IMR-90 (cell line): ENCODE data around the gene ATXN3L. TPM values are rescaled to one million over a fixed set of nuclear protein-coding genes. Genes with fewer than 3 reads are reported as not detected.

Experiments used
- ATAC-seq: fragments of 200-7000 bp; cut with Tn5 transposase; 2 replicates; pipeline ENCODE4 v1.9.1; 2020; ENCODE audit warnings: low read depth, mild to moderate bottlenecking, moderate library complexity
- BruUV-seq: library from RNA; stranded (reverse); fragments of 400-500 nt; replicated peaks from 2 replicates; lab custom pipeline; 2021; lab: Mats Ljungman, UMichigan
- CTCF ChIA-PET: fragments of 300-600 bp; formaldehyde crosslinking; extraction: SDS; loops from one replicate; lab custom pipeline; 2021; ENCODE audit warnings: antibody characterized with exemption; lab: Yijun Ruan, JAX
- POLR2A ChIA-PET: fragments of 300-600 bp; sonication (Branson Sonifier 250); formaldehyde crosslinking; loops from one replicate; lab custom pipeline; 2022; ENCODE audit warnings: antibody characterized with exemption; ENCODE audit not compliant: unreplicated experiment; lab: Charles Lee
- DNase-seq: peaks from one replicate; pipeline ENCODE4 v3.0.0; 2013
- H2AFZ ChIP-seq: replicated peaks from 2 replicates; pipeline ENCODE3; 2013; ENCODE audit warnings: low read length, mild to moderate bottlenecking; ENCODE audit not compliant: poor library complexity
- H2AK5ac ChIP-seq: 2 replicates; pipeline ENCODE4 v1.6.1; 2013; ENCODE audit warnings: low read depth, low read length, inconsistent platforms
- H2AK9ac ChIP-seq: replicated peaks from 2 replicates; pipeline ENCODE3; 2013; ENCODE audit warnings: mild to moderate bottlenecking, low read depth, low read length, moderate library complexity; ENCODE audit not compliant: poor library complexity
- H2BK120ac ChIP-seq: 2 replicates; pipeline ENCODE4 v1.6.1; 2013; ENCODE audit warnings: low read depth, low read length, inconsistent platforms
- H2BK15ac ChIP-seq: 3 replicates; pipeline ENCODE4 v1.6.1; 2013; ENCODE audit warnings: low read depth, low read length, inconsistent platforms
- H2BK20ac ChIP-seq: 2 replicates; pipeline ENCODE4 v1.6.1; 2013; ENCODE audit warnings: low read depth, mild to moderate bottlenecking, inconsistent platforms, low read length, moderate library complexity
- H2BK5ac ChIP-seq: 2 replicates; pipeline ENCODE4 v1.6.1; 2013; ENCODE audit warnings: mild to moderate bottlenecking, low read depth, low read length, inconsistent platforms; ENCODE audit not compliant: poor library complexity, severe bottlenecking
- H3K14ac ChIP-seq: replicated peaks from 2 replicates; pipeline ENCODE4 v1.6.1; 2013; ENCODE audit warnings: low read depth, low read length, inconsistent platforms
- H3K18ac ChIP-seq: 2 replicates; pipeline ENCODE4 v1.6.1; 2013; ENCODE audit warnings: low read depth, low read length, control low read depth
- H3K23ac ChIP-seq: 2 replicates; pipeline ENCODE4 v1.6.1; 2013; ENCODE audit warnings: low read depth, low read length, inconsistent platforms
- H3K27ac ChIP-seq: 2 replicates; pipeline ENCODE4 v1.5.1; 2013; ENCODE audit warnings: mild to moderate bottlenecking, control low read depth, low read length; ENCODE audit not compliant: insufficient read depth
- H3K27me3 ChIP-seq: 2 replicates; pipeline ENCODE4 v1.6.1; 2013; ENCODE audit warnings: low read length; ENCODE audit not compliant: control insufficient read depth, insufficient read depth
- H3K36me3 ChIP-seq: 2 replicates; pipeline ENCODE4 v1.6.1; 2013; ENCODE audit warnings: low read length, mixed read lengths; ENCODE audit not compliant: control insufficient read depth, insufficient read depth
- H3K4ac ChIP-seq: 2 replicates; pipeline ENCODE4 v1.6.1; 2013; ENCODE audit warnings: low read depth, low read length, inconsistent platforms
- H3K4me1 ChIP-seq: 2 replicates; pipeline ENCODE4 v1.6.1; 2013; ENCODE audit warnings: low read length, mixed read lengths; ENCODE audit not compliant: control insufficient read depth, insufficient read depth
- H3K4me2 ChIP-seq: 2 replicates; pipeline ENCODE4 v1.6.1; 2013; ENCODE audit warnings: low read depth, mild to moderate bottlenecking, control low read depth, low read length, moderate library complexity
- H3K4me3 ChIP-seq: 2 replicates; pipeline ENCODE4 v1.5.1; 2013; ENCODE audit warnings: low read depth, mild to moderate bottlenecking, control low read depth, low read length, moderate library complexity; ENCODE audit not compliant: insufficient read depth
- H3K56ac ChIP-seq: 2 replicates; pipeline ENCODE4 v1.6.1; 2013; ENCODE audit warnings: low read length, inconsistent platforms; ENCODE audit not compliant: insufficient read depth; ENCODE audit errors: extremely low read depth
- H3K79me1 ChIP-seq, 2 experiments: 2 replicates each; pipeline ENCODE4 v1.6.1; 2013; ENCODE audit warnings: low read length in 2 of 2, inconsistent platforms in 1 of 2, low read depth in 1 of 2
- H3K9ac ChIP-seq: 2 replicates; pipeline ENCODE4 v1.6.1; 2013; ENCODE audit warnings: low read depth, low read length, control low read depth
- H3K9me1 ChIP-seq: 2 replicates; pipeline ENCODE4 v1.6.1; 2013; ENCODE audit warnings: low read length, inconsistent platforms; ENCODE audit not compliant: insufficient read depth
- H3K9me3 ChIP-seq: 2 replicates; pipeline ENCODE4 v1.6.1; 2013; ENCODE audit warnings: low read length; ENCODE audit not compliant: control insufficient read depth, insufficient read depth
- H4K20me1 ChIP-seq: 2 replicates; pipeline ENCODE4 v1.6.1; 2013; ENCODE audit warnings: low read length, inconsistent platforms; ENCODE audit not compliant: insufficient read depth
- H4K5ac ChIP-seq: 2 replicates; pipeline ENCODE4 v1.6.1; 2013; ENCODE audit warnings: mild to moderate bottlenecking, low read depth, low read length, control low read depth
- H4K8ac ChIP-seq, 2 experiments: 2 replicates each; pipeline ENCODE4 v1.6.1; 2013; ENCODE audit warnings: low read depth in 2 of 2, low read length in 2 of 2, control low read depth in 1 of 2, inconsistent platforms in 1 of 2
- H4K91ac ChIP-seq: 2 replicates; pipeline ENCODE4 v1.6.1; 2013; ENCODE audit warnings: low read depth, low read length, inconsistent platforms; ENCODE audit not compliant: insufficient read depth
- CHD1 ChIP-seq: IDR thresholded peaks from 2 replicates; pipeline ENCODE4 v1.6.1; 2012; ENCODE audit warnings: low read depth, low read length, improper control_type of control experiment
- CTCF ChIP-seq: conservative IDR thresholded peaks from 2 replicates; pipeline ENCODE4 v1.5.1; 2012; ENCODE audit warnings: mild to moderate bottlenecking, low read depth, low read length, improper control_type of control experiment
- MAZ ChIP-seq: IDR thresholded peaks from 2 replicates; pipeline ENCODE4 v1.6.1; 2012; ENCODE audit warnings: low read depth, mild to moderate bottlenecking, low read length, improper control_type of control experiment, moderate library complexity, borderline replicate concordance
- MXI1 ChIP-seq: IDR thresholded peaks from 2 replicates; pipeline ENCODE4 v1.6.1; 2012; ENCODE audit warnings: low read depth, mild to moderate bottlenecking, low read length, moderate library complexity, borderline replicate concordance
- RCOR1 ChIP-seq: IDR thresholded peaks from 2 replicates; pipeline ENCODE4 v1.6.1; 2012; ENCODE audit warnings: mild to moderate bottlenecking, low read length, improper control_type of control experiment; ENCODE audit not compliant: insufficient replicate concordance
- WGBS, 2 experiments: methylation state at CpG; one replicate each; pipeline versions ENCODE4 v1.1.5 to v1.1.7; 2013; ENCODE audit warnings: missing lambda C conversion rate in 2 of 2; ENCODE audit not compliant: insufficient read length in 1 of 2; ENCODE audit errors: extremely low coverage in 2 of 2; 5-methylcytosine and 5-hydroxymethylcytosine counted together
- dilution Hi-C: fragments of 300-500 bp; cut with HindIII; formaldehyde crosslinking; loops from one replicate; pipeline ENCODE4 v1.14.3; 2018; ENCODE audit warnings: low sequenced_read_pairs; ENCODE audit not compliant: unreplicated experiment
- in situ Hi-C: fragments of 300-500 bp; cut with MboI; formaldehyde crosslinking; loops from 3 replicates; pipeline ENCODE4 v1.14.3; 2019; ENCODE audit warnings: low sequenced_read_pairs, inconsistent platforms, mixed read lengths
- intact Hi-C: fragments of 100-400 bp; cut with micrococcal nuclease; formaldehyde crosslinking; loops from 2 replicates; pipeline ENCODE4 v1.10.0; 2022
- polyA plus RNA-seq, 3 experiments: library from polyadenylated mRNA; depleted of rRNA; stranded (reverse); fragments of >200 nt; gene quantifications; 2 replicates each; pipeline ENCODE4 v1.2.3, GENCODE V29; 2012; ENCODE audit warnings: low replicate concordance in 1 of 3
- total RNA-seq: library from RNA; depleted of rRNA; stranded (reverse); fragments of >200 nt; gene quantifications from 2 replicates; pipeline ENCODE4 v1.2.3, GENCODE V29; 2012

ATXN3L gene
- total and polyA plus RNA-seq, 2 of the 4 experiments (the other 2 are of a cell fraction), result not detected

- no peak overlapping the region for H2AK5ac ChIP-seq
- no peak overlapping the region for H2BK15ac ChIP-seq
- intact Hi-C loops, result no loop called here
- in situ Hi-C loops, result no loop called here
- ATAC-seq (no peak), DNase-seq (no peak)
- no peak overlapping the region for H4K91ac ChIP-seq
- no peak overlapping the region for H3K27ac ChIP-seq
- ChIA-PET CTCF (interaction anchor here (0.6 kb wide), 1 partner anchor 27 kb away, joined by 3 read pairs; no protein-coding TSS in a partner anchor), POLR2A (no interaction called here)
- no peak overlapping the region for H2AFZ ChIP-seq
- no peaks in the 10 kb centered on the region for H3K36me3 ChIP-seq
- H3K9me1 ChIP-seq, result no peaks in the 10 kb centered on the region
- H3K18ac ChIP-seq, result no peak overlapping the region
- no TSS peak for BruUV-seq
- H2BK5ac ChIP-seq, result no peak overlapping the region
- no peaks in the 10 kb centered on the region for H3K79me1 ChIP-seq
- dilution Hi-C loops, result no loop called here
- no peak overlapping the region for H2BK120ac ChIP-seq
- no peak overlapping the region for H3K23ac ChIP-seq
- H3K4me1 ChIP-seq, result no peaks in the 10 kb centered on the region
- H3K4ac ChIP-seq, result no peak overlapping the region
- H3K9ac ChIP-seq, result no peak overlapping the region
- no peak overlapping the region for H3K4me2 ChIP-seq
- H2AK9ac ChIP-seq, result no peak overlapping the region
- H3K9me3 ChIP-seq, result no peaks in the 10 kb centered on the region
- no peaks in the 10 kb centered on the region for H3K27me3 ChIP-seq
- H4K5ac ChIP-seq, result no peak overlapping the region
- no peak overlapping the region for H3K14ac ChIP-seq
- H2BK20ac ChIP-seq, result no peak overlapping the region
- H4K20me1 ChIP-seq, result no peaks in the 10 kb centered on the region
- TF ChIP-seq RCOR1 (no peak), CTCF (no peak), MAZ (no peak), MXI1 (no peak), CHD1 (no peak)
- WGBS, 2 experiments, result no CpG with 5 or more reads among the region's 8 CpGs
- H4K8ac ChIP-seq, result no peak overlapping the region
- no peak overlapping the region for H3K56ac ChIP-seq
- H3K4me3 ChIP-seq, result no peak overlapping the region
Measured at GRCh38 chrX:13327666-13328065, 7.8 kb upstream of the ATXN3L start.
